GM23338 (cell line): ENCODE data around the gene SNRNP27. TPM values are rescaled to one million over a fixed set of nuclear protein-coding genes. Genes with fewer than 3 reads are reported as not detected.

Experiments
- ATAC-seq: fragments of 200-7000 bp; cut with Tn5 transposase; 3 replicates; pipeline ENCODE4 v1.9.1; 2020
- DNase-seq: peaks from one replicate; pipeline ENCODE4 v3.0.0-alpha.2; 2015; ENCODE audit warnings: low spot score
- H2AFZ ChIP-seq: fragments of 200-600 bp; sonication (generic); 2 replicates; pipeline ENCODE4 v1.8.0; 2016; ENCODE audit warnings: antibody characterized with exemption, mild to moderate bottlenecking, moderate library complexity
- H3F3A ChIP-seq: fragments of 200-600 bp; sonication (generic); replicated peaks from 2 replicates; pipeline ENCODE4 v1.8.0; 2017; ENCODE audit warnings: antibody characterized with exemption, mixed run types, low read depth
- H3K27ac ChIP-seq: fragments of 200-600 bp; sonication (generic); 2 replicates; pipeline ENCODE4 v1.6.1; 2016; ENCODE audit warnings: low read depth
- H3K27me3 ChIP-seq: fragments of 200-600 bp; sonication (generic); 2 replicates; pipeline ENCODE4 v1.8.0; 2016; ENCODE audit warnings: mild to moderate bottlenecking, mixed run types, moderate library complexity; ENCODE audit not compliant: insufficient read depth
- H3K36me3 ChIP-seq: fragments of 200-600 bp; sonication (generic); 2 replicates; pipeline ENCODE4 v1.8.0; 2016; ENCODE audit warnings: mild to moderate bottlenecking; ENCODE audit not compliant: insufficient read depth
- H3K4me1 ChIP-seq: fragments of 200-600 bp; sonication (generic); 2 replicates; pipeline ENCODE4 v1.8.0; 2016; ENCODE audit warnings: mild to moderate bottlenecking, moderate library complexity; ENCODE audit not compliant: insufficient read depth
- H3K4me2 ChIP-seq: fragments of 200-600 bp; sonication (generic); 2 replicates; pipeline ENCODE4 v1.7.1; 2017; ENCODE audit warnings: mixed run types
- H3K4me3 ChIP-seq: fragments of 200-600 bp; sonication (generic); 2 replicates; pipeline ENCODE4 v1.6.1; 2016; ENCODE audit warnings: mixed run types
- H3K79me2 ChIP-seq: fragments of 200-600 bp; sonication (generic); replicated peaks from 2 replicates; pipeline ENCODE4 v1.8.0; 2017; ENCODE audit warnings: mild to moderate bottlenecking; ENCODE audit not compliant: insufficient read depth
- H3K9me2 ChIP-seq: fragments of 200-600 bp; sonication (generic); 2 replicates; pipeline ENCODE4 v1.8.0; 2017; ENCODE audit not compliant: insufficient read depth
- H4K20me1 ChIP-seq: fragments of 200-600 bp; sonication (generic); replicated peaks from 2 replicates; pipeline ENCODE4 v1.8.0; 2017; ENCODE audit warnings: mild to moderate bottlenecking; ENCODE audit not compliant: insufficient read depth
- H3K27ac Mint-ChIP-seq: 2 replicates; pipeline ENCODE4 v1.8.0; 2020; ENCODE audit warnings: inconsistent platforms, mild to moderate bottlenecking, moderate library complexity, mixed read lengths
- H3K27me3 Mint-ChIP-seq: 3 replicates; pipeline ENCODE4 v1.8.0; 2022; ENCODE audit warnings: low read depth, mild to moderate bottlenecking, moderate library complexity, mixed read lengths, inconsistent platforms; ENCODE audit not compliant: insufficient read depth, poor library complexity
- H3K36me3 Mint-ChIP-seq: 3 replicates; pipeline ENCODE4 v1.8.0; 2021; ENCODE audit warnings: low read depth, mild to moderate bottlenecking, inconsistent platforms, moderate library complexity, mixed read lengths
- H3K4me1 Mint-ChIP-seq: 3 replicates; pipeline ENCODE4 v1.8.0; 2020; ENCODE audit warnings: mild to moderate bottlenecking, inconsistent platforms, mixed read lengths
- H3K4me3 Mint-ChIP-seq: 3 replicates; pipeline ENCODE4 v1.8.0; 2021; ENCODE audit warnings: moderate library complexity, mild to moderate bottlenecking, inconsistent platforms, mixed read lengths
- H3K9me3 Mint-ChIP-seq: 3 replicates; pipeline ENCODE4 v1.8.0; 2020; ENCODE audit warnings: moderate library complexity, mild to moderate bottlenecking, inconsistent platforms, mixed read lengths
- CREB1 ChIP-seq: fragments of 250-450 bp; sonication (Bioruptor Pico); IDR thresholded peaks from 2 replicates; pipeline ENCODE4 v1.5.0; 2020; ENCODE audit warnings: low read depth, mild to moderate bottlenecking, moderate library complexity
- EZH2 ChIP-seq: fragments of 200-600 bp; sonication (generic); IDR thresholded peaks from one replicate; pipeline ENCODE4 v1.8.0; 2017; ENCODE audit warnings: antibody characterized with exemption, mild to moderate bottlenecking, low read depth; ENCODE audit not compliant: unreplicated experiment
- EZH2phosphoT487 ChIP-seq: fragments of 200-600 bp; sonication (generic); IDR thresholded peaks from one replicate; pipeline ENCODE4 v1.8.1; 2018; ENCODE audit warnings: antibody characterized with exemption; ENCODE audit not compliant: unreplicated experiment
- JUNB ChIP-seq: IDR thresholded peaks from one replicate; pipeline ENCODE4 v1.6.1; 2016; ENCODE audit warnings: antibody characterized with exemption; ENCODE audit not compliant: unreplicated experiment
- NANOG ChIP-seq: IDR thresholded peaks from 2 replicates; pipeline ENCODE4 v1.6.1; 2016; ENCODE audit warnings: antibody characterized with exemption, borderline replicate concordance
- POLR2AphosphoS5 ChIP-seq: IDR thresholded peaks from 2 replicates; pipeline ENCODE4 v1.6.1; 2016; ENCODE audit warnings: antibody characterized with exemption, low read depth
- STAT1 ChIP-seq: IDR thresholded peaks from one replicate; pipeline ENCODE4 v1.6.1; 2016; ENCODE audit warnings: antibody characterized with exemption; ENCODE audit not compliant: unreplicated experiment
- ZNF114 ChIP-seq: fragments of 250-450 bp; sonication (Bioruptor Pico); IDR thresholded peaks from 2 replicates; pipeline ENCODE4 v1.5.0; 2020; ENCODE audit warnings: mild to moderate bottlenecking, moderate library complexity
- ZNF331 ChIP-seq: fragments of 250-450 bp; sonication (Bioruptor Pico); IDR thresholded peaks from 2 replicates; pipeline ENCODE4 v1.5.0; 2020; ENCODE audit warnings: low read depth, mild to moderate bottlenecking, moderate library complexity
- ZNF462 ChIP-seq: fragments of 250-450 bp; sonication (Bioruptor Pico); IDR thresholded peaks from 2 replicates; pipeline ENCODE4 v1.5.0; 2020; ENCODE audit warnings: mild to moderate bottlenecking, moderate library complexity
- polyA plus RNA-seq: library from polyadenylated mRNA; unstranded; fragments of >200 nt; fragmentation: Nextera tagmentation; extraction: Ambion mirVana; gene quantifications from 2 replicates; pipeline ENCODE4 v1.2.1, GENCODE V29; 2016
- total RNA-seq: library from RNA; depleted of rRNA; stranded (reverse); fragments of >200 nt; shearing (Covaris generic); gene quantifications from 2 replicates; pipeline ENCODE4 v1.2.3, GENCODE V29; 2014
- TF ChIP-seq, protein P1 (sequence below): IDR thresholded peaks from 2 replicates; pipeline ENCODE4 v1.6.1; 2016; ENCODE audit warnings: antibody characterized with exemption
- TF ChIP-seq, protein P2 (sequence below), 2 experiments: fragments of 200-600 bp in 1 of 2; sonication (generic) in 1 of 2; conservative IDR thresholded peaks; 2 replicates each; pipeline versions ENCODE4 v1.5.1 to v1.6.1; 2016 to 2017; ENCODE audit warnings: antibody characterized with exemption in 2 of 2, low read depth in 2 of 2, mild to moderate bottlenecking in 2 of 2, moderate library complexity in 1 of 2
- TF ChIP-seq, protein P3 (sequence below): IDR thresholded peaks from one replicate; pipeline ENCODE4 v1.6.1; 2018; ENCODE audit warnings: antibody characterized with exemption; ENCODE audit not compliant: unreplicated experiment

The SNRNP27 gene
- total and polyA plus RNA-seq, 2 experiments from 2014 or later = 54.3 to 133 TPM

DNA sequence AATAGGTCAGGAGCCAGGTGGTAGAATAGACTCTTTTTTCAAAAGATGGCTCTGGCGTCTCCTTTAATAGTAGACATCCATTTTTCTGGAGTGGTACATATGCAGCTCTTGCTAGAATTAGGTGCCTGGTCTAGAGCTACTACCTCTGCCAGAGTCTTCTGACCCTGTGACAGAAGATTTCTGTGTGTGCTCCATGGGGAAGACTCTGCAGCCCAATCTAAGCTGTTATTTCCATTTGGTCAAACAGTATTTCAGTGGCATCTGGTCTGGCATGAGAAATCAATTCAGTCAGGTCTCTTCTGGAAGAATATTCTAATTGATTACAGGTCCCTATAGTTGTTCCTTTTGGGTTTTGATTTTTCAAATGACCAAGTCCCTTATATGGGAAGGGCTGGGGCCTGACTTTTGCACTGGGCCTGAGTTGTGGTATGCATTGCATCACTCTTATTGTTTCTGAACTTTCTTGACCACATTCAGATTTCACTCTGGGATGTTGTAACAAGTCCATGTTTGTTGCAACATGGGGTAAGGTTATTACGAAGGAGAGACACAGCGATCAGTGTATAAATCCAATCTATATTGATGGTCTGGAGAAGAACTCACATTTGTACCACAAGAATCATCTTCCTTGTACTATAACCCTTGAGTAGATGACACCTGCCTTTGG is 33.2 kb downstream of the SNRNP27 start:
- TF ChIP-seq JUNB (no peak), EZH2phosphoT487 (no peak), ZNF114 (CRISPR knock-in tag) (no peak), ZNF462 (CRISPR knock-in tag) (no peak), EZH2 (no peak), POLR2AphosphoS5 (no peak), NANOG (no peak), CREB1 (CRISPR knock-in tag) (no peak), STAT1 (no peak), ZNF331 (CRISPR knock-in tag) (no peak)
- TF ChIP-seq, protein P1, sequence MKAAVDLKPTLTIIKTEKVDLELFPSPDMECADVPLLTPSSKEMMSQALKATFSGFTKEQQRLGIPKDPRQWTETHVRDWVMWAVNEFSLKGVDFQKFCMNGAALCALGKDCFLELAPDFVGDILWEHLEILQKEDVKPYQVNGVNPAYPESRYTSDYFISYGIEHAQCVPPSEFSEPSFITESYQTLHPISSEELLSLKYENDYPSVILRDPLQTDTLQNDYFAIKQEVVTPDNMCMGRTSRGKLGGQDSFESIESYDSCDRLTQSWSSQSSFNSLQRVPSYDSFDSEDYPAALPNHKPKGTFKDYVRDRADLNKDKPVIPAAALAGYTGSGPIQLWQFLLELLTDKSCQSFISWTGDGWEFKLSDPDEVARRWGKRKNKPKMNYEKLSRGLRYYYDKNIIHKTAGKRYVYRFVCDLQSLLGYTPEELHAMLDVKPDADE = no peak
- TF ChIP-seq, protein P2, sequence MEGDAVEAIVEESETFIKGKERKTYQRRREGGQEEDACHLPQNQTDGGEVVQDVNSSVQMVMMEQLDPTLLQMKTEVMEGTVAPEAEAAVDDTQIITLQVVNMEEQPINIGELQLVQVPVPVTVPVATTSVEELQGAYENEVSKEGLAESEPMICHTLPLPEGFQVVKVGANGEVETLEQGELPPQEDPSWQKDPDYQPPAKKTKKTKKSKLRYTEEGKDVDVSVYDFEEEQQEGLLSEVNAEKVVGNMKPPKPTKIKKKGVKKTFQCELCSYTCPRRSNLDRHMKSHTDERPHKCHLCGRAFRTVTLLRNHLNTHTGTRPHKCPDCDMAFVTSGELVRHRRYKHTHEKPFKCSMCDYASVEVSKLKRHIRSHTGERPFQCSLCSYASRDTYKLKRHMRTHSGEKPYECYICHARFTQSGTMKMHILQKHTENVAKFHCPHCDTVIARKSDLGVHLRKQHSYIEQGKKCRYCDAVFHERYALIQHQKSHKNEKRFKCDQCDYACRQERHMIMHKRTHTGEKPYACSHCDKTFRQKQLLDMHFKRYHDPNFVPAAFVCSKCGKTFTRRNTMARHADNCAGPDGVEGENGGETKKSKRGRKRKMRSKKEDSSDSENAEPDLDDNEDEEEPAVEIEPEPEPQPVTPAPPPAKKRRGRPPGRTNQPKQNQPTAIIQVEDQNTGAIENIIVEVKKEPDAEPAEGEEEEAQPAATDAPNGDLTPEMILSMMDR (conservative IDR thresholded peaks at IDR 0.05; ENCODE audit: low read depth in 2 of 2) = no peak
- TF ChIP-seq, protein P3, sequence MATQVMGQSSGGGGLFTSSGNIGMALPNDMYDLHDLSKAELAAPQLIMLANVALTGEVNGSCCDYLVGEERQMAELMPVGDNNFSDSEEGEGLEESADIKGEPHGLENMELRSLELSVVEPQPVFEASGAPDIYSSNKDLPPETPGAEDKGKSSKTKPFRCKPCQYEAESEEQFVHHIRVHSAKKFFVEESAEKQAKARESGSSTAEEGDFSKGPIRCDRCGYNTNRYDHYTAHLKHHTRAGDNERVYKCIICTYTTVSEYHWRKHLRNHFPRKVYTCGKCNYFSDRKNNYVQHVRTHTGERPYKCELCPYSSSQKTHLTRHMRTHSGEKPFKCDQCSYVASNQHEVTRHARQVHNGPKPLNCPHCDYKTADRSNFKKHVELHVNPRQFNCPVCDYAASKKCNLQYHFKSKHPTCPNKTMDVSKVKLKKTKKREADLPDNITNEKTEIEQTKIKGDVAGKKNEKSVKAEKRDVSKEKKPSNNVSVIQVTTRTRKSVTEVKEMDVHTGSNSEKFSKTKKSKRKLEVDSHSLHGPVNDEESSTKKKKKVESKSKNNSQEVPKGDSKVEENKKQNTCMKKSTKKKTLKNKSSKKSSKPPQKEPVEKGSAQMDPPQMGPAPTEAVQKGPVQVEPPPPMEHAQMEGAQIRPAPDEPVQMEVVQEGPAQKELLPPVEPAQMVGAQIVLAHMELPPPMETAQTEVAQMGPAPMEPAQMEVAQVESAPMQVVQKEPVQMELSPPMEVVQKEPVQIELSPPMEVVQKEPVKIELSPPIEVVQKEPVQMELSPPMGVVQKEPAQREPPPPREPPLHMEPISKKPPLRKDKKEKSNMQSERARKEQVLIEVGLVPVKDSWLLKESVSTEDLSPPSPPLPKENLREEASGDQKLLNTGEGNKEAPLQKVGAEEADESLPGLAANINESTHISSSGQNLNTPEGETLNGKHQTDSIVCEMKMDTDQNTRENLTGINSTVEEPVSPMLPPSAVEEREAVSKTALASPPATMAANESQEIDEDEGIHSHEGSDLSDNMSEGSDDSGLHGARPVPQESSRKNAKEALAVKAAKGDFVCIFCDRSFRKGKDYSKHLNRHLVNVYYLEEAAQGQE = no peak
- Histone ChIP-seq H3K4me2 (no peak overlapping the region), H3K36me3 (no peaks in the 10 kb centered on the region), H3K27ac (no peak overlapping the region), H3K79me2 (no peaks in the 10 kb centered on the region), H3F3A (no peaks in the 10 kb centered on the region), H3K4me1 (no peaks in the 10 kb centered on the region), H3K9me2 (no peaks in the 10 kb centered on the region), H4K20me1 (no peaks in the 10 kb centered on the region), H3K27me3 (no peaks in the 10 kb centered on the region), H2AFZ (no peak overlapping the region), H3K4me3 (no peak overlapping the region)
- H3K9me3 Mint-ChIP-seq = no peaks in the 10 kb centered on the region
- no peaks in the 10 kb centered on the region for H3K27me3 Mint-ChIP-seq
- H3K27ac Mint-ChIP-seq = peak overlapping the region; percentile 21; the same call in 1 of the 2 replicates
- no peak for ATAC-seq
- peaks cover 4% of the 10 kb centered on the region; the same call in 2 of the 3 replicates for H3K4me1 Mint-ChIP-seq
- no peak overlapping the region for H3K4me3 Mint-ChIP-seq
- DNase-seq = no peak
- no peaks in the 10 kb centered on the region for H3K36me3 Mint-ChIP-seq
